Central memory CD8-positive, alpha-beta T cell (primary cell): ENCODE results near the gene ABCB9.

Experiments
- ATAC-seq: fragments of 150-1000 bp; cut with Tn5 transposase; replicated peaks from 2 replicates; pipeline ENCODE4 v1.10.0; 2022; ENCODE audit warnings: mild to moderate bottlenecking, moderate FRiP score, moderate number of reproducible peaks; ENCODE audit not compliant: poor library complexity, severe bottlenecking; ENCODE audit errors: extremely low read depth
- DNase-seq, 2 donors: peaks; one replicate each; pipeline ENCODE4 v3.0.0; 2021; ENCODE audit warnings: low spot score in 2 of 2
- H3K27ac Mint-ChIP-seq: one replicate; pipeline ENCODE4 v1.8.0; 2022; ENCODE audit warnings: low read depth, mild to moderate bottlenecking, moderate library complexity, mixed read lengths
- H3K27me3 Mint-ChIP-seq: one replicate; pipeline ENCODE4 v1.8.0; 2022; ENCODE audit warnings: mixed read lengths
- H3K36me3 Mint-ChIP-seq: one replicate; pipeline ENCODE4 v1.8.0; 2022; ENCODE audit warnings: mild to moderate bottlenecking, moderate library complexity, mixed read lengths; ENCODE audit not compliant: insufficient read depth
- H3K4me1 Mint-ChIP-seq: one replicate; pipeline ENCODE4 v1.8.0; 2022; ENCODE audit warnings: mixed read lengths
- H3K4me3 Mint-ChIP-seq: one replicate; pipeline ENCODE4 v1.8.0; 2022; ENCODE audit warnings: mild to moderate bottlenecking, moderate library complexity, mixed read lengths
- H3K9me3 Mint-ChIP-seq: one replicate; pipeline ENCODE4 v1.8.0; 2022; ENCODE audit warnings: mixed read lengths

Gene ABCB9

DNA sequence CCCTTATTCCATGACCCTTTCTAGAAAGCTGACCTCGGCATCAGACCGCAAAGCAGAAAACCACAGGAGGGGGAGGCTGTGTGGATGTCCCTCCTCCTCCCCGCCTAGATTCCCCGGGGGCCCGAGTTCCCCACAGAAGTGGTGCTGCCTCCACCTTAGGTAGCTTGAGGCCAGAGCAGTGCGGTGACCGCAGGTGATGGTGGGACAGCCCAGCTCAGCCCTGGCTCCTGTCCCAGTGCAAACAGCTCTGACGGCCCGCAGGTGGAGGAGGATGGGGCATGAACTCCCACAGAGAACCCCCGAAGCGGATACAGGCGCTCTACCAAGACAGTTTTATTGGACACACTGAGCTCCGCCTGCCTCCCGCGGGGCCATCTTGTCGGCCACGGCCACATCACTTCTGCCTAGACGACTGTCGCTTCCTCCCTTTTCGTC is 33.7 kb upstream of the ABCB9 start:
- H3K4me3 Mint-ChIP-seq = no peak overlapping the region
- H3K27me3 Mint-ChIP-seq = no peaks in the 10 kb centered on the region
- DNase-seq (no peak), ATAC-seq (no peak)
- H3K4me1 Mint-ChIP-seq = no peaks in the 10 kb centered on the region
- no peak overlapping the region for H3K27ac Mint-ChIP-seq
- H3K36me3 Mint-ChIP-seq = peaks cover 6% of the 10 kb centered on the region
- no peaks in the 10 kb centered on the region for H3K9me3 Mint-ChIP-seq

- no peaks in the 10 kb centered on the region for H3K4me1 Mint-ChIP-seq
Observed at GRCh38 chr12:122999196-122999946, 33.1 kb upstream of the ABCB9 start.

GRCh38 chr12:122998316-122998715 is 32.1 kb upstream of the ABCB9 start:
- Mint-ChIP-seq H3K4me1 (no peaks in the 10 kb centered on the region), H3K27me3 (no peaks in the 10 kb centered on the region), H3K9me3 (no peaks in the 10 kb centered on the region), H3K27ac (no peak overlapping the region), H3K36me3 (peaks cover 6% of the 10 kb centered on the region), H3K4me3 (no peak overlapping the region)
- DNase-seq = no peak
- no peak for ATAC-seq

More at GRCh38 chr12:122999196-122999946, 33.1 kb upstream of the ABCB9 start:
- Mint-ChIP-seq H3K9me3 (no peaks in the 10 kb centered on the region), H3K27ac (no peak overlapping the region), H3K27me3 (no peaks in the 10 kb centered on the region), H3K4me3 (no peak overlapping the region), H3K36me3 (peaks cover 6% of the 10 kb centered on the region)
- no peak for DNase-seq
- ATAC-seq = no peak

DNA sequence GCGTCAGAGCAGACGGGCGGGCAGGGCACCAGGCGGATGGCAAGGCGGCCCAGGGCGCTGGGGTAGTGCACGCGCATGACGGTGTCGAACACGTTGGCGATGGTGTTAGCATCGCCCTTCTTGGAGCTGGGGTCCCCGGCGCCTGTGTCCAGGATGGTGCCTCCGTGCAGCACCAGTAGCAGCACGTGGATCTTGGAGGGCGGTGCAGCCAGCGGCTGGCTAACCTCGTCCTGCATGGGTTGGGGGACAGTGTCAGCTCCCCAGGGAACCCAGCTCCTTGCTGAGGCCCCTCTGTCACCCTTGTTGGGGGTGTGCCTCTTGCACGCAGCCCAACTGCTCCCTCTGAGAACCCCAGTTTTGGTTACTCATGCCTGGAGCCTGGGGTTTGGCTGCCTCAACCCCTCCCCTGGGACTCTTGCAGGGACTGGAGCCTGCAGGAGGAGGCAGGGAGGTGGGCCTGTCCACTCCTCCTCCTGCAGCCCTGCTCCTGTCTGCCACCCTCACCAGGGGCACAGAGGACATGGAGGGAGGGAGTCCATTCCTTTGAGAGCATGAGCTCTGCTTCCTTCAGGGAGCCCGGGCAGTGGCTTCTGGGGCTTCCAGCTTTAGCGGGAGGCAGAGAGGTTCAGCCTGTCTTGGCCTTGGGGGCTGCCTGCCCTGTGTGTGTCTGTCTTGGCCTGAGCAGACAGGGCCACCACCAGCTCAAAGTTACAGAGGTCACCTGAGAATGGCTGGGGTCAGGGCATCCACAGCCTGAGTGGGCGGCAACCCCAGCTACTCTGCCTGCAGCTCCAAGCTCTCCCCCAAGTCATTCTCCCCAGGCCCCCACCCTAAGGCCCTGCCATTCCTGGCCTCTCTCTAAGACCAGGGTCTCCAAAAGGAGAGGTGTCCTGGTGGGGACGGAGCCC is 31.3 kb upstream of the ABCB9 start:
- Mint-ChIP-seq H3K4me3 (no peak overlapping the region), H3K9me3 (no peaks in the 10 kb centered on the region), H3K4me1 (no peaks in the 10 kb centered on the region), H3K27ac (no peak overlapping the region), H3K27me3 (no peaks in the 10 kb centered on the region), H3K36me3 (peaks cover 4% of the 10 kb centered on the region)
- DNase-seq (no peak), ATAC-seq (no peak)

DNA sequence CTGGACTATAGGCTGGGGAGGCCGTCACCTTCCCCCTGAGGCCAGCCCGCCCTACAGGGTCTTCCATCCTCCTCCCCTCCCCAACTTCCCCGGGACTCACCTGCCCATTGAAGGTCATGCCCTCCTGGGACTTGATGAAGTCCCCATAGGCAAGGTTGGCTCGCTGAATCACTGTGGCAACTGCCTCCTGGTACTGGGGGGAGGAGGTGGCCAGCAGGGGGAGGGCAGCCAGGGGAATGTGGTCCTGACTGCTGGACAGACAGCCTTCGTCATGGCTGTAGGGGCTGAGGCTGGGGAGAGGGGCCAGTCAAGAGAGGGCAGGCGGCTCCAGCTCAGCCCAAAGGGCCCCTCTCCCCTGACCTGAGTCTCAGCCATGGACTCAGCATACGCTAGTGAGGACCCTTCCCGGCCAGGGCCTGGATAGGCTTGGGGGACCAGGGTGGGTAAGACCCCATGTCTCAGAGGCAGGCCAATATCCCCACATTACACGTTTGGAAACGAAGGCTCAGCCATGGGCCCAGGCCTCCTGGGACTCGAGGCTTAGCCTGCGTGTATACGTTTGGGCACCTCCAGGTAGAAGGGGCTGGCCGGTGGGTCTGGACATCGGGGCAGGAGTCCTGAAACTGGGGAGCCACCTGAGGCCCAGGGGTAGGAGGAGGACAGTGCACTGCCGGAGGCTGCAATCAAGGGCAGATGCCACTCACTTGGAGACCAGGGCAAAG is 30.5 kb upstream of the ABCB9 start:
- ATAC-seq = no peak
- Mint-ChIP-seq H3K4me3 (no peak overlapping the region), H3K9me3 (no peaks in the 10 kb centered on the region), H3K27me3 (no peaks in the 10 kb centered on the region), H3K27ac (no peak overlapping the region), H3K4me1 (no peaks in the 10 kb centered on the region), H3K36me3 (peaks cover 2% of the 10 kb centered on the region)
- DNase-seq = no peak

GRCh38 chr12:122996188-122996601 is 29.9 kb upstream of the ABCB9 start:
- ATAC-seq (no peak), DNase-seq (no peak)
- no peaks in the 10 kb centered on the region for H3K4me1 Mint-ChIP-seq
- H3K4me3 Mint-ChIP-seq = no peak overlapping the region
- no peak overlapping the region for H3K27ac Mint-ChIP-seq
- no peaks in the 10 kb centered on the region for H3K9me3 Mint-ChIP-seq
- H3K27me3 Mint-ChIP-seq = no peaks in the 10 kb centered on the region
- peaks cover 2% of the 10 kb centered on the region for H3K36me3 Mint-ChIP-seq

DNA sequence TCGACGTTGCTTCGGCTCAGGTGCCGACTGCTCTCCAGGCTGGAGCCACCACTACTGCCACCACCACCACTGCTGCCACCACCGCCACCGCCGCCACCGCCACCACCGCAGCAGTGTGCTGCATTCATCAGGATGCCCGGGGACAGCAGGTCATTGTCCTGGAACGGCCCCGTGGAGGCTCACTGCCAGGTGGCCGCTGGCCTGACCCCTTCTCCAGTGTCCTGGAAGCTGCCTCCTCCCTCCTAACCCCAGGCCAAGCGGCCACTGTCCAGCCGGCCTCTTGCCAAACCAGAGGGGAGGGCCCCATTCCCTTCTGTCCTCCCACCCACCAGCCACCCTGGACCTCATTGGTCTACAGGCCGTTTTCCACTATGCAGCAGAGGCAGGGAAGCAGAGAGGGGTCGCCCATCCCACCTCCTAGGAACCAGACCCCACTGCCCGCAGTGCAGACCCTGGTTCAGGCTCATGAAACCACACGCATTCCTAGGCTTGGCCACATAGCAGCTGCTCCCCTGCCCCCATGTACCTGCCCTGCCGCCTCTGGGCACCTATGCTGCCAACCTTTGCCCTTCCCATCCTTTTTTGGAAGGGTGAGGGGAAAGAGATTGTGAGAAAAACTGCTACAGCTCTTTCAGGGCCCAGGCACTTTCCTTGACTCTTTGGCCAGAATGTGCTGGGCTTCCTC is 29.4 kb upstream of the ABCB9 start:
- Mint-ChIP-seq H3K4me3 (no peak overlapping the region), H3K9me3 (no peaks in the 10 kb centered on the region), H3K27ac (no peak overlapping the region), H3K27me3 (no peaks in the 10 kb centered on the region), H3K4me1 (no peaks in the 10 kb centered on the region), H3K36me3 (peaks cover 2% of the 10 kb centered on the region)
- no peak for ATAC-seq
- no peak for DNase-seq

GRCh38 chr12:122994781-122995502 is 28.7 kb upstream of the ABCB9 start:
- Mint-ChIP-seq H3K27ac (no peak overlapping the region), H3K9me3 (no peaks in the 10 kb centered on the region), H3K4me3 (no peak overlapping the region), H3K4me1 (no peaks in the 10 kb centered on the region), H3K36me3 (peaks cover 2% of the 10 kb centered on the region), H3K27me3 (no peaks in the 10 kb centered on the region)
- ATAC-seq (no peak), DNase-seq (no peak)

- Mint-ChIP-seq H3K4me3 (no peak overlapping the region), H3K4me1 (no peaks in the 10 kb centered on the region), H3K27me3 (no peaks in the 10 kb centered on the region), H3K9me3 (no peaks in the 10 kb centered on the region), H3K36me3 (peaks cover 2% of the 10 kb centered on the region), H3K27ac (no peak overlapping the region)
- no peak for ATAC-seq
- no peak for DNase-seq
Observed at GRCh38 chr12:122994140-122994675, 27.9 kb upstream of the ABCB9 start.

- Mint-ChIP-seq H3K4me3 (no peak overlapping the region), H3K27ac (no peak overlapping the region), H3K36me3 (peaks cover 2% of the 10 kb centered on the region), H3K4me1 (no peaks in the 10 kb centered on the region), H3K27me3 (no peaks in the 10 kb centered on the region), H3K9me3 (no peaks in the 10 kb centered on the region)
- DNase-seq (no peak), ATAC-seq (no peak)
Observed at GRCh38 chr12:122992386-122992785, 26.1 kb upstream of the ABCB9 start.

GRCh38 chr12:122991623-122992275 is 25.5 kb upstream of the ABCB9 start:
- Mint-ChIP-seq H3K36me3 (peaks cover 2% of the 10 kb centered on the region), H3K4me3 (no peak overlapping the region), H3K27ac (no peak overlapping the region), H3K4me1 (no peaks in the 10 kb centered on the region), H3K9me3 (no peaks in the 10 kb centered on the region), H3K27me3 (no peaks in the 10 kb centered on the region)
- DNase-seq = no peak
- ATAC-seq = no peak
